Measurements from ENCODE around the gene SLC22A5. TPM values are rescaled to one million over a fixed set of nuclear protein-coding genes. Genes with fewer than 3 reads are reported as not detected.

The SLC22A5 gene
- total and polyA plus RNA-seq, 9 of the 15 experiments (the other 6 are each of a cell fraction or from before 2014, with no cell fraction given), result 3.0 to 16.6 (median 8.3) TPM

DNA sequence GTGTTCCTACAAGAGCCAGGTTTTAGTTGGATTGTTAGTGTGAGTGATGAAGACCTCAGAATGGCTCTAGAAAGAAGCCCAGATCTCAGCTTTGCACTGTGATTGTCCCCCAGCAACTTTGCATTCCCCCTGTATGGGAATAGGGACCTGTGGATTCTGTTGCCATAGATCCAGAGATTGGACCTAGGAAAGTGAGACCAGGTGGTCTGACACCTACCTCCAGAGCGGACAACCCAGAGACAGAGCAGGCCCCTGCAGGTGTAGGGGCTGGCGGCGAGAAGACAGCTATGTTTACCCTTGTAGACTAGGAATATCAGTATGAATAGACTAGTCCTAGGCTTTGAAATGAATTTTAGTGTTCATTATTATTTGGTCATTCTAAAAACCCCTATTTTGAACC lies 67.4 kb downstream of the SLC22A5 start:
- 96% methylated on average over 3 of the region's 3 CpGs for WGBS (ENCODE audit: insufficient coverage, low coverage, missing lambda C conversion rate)
- FAIRE-seq (no peak), ATAC-seq (no peak), DNase-seq (ENCODE audit: extremely low read depth in 1 of 4, low spot score in 3 of 4) (no peak)
- Histone ChIP-seq H4K20me1 (replicated peaks; ENCODE audit: control insufficient read depth, insufficient read depth, low read length) (no peaks in the 10 kb centered on the region), H3K9me1 (ENCODE audit: control insufficient read depth, insufficient read depth, low read length) (no peaks in the 10 kb centered on the region), H3K9ac (ENCODE audit: insufficient read depth in 1 of 2, low read depth in 2 of 2, low read length in 2 of 2) (peak overlapping the region in 1 of 2 experiments; percentile 28; a peak in 1 of 4 replicates), H3K4me2 (ENCODE audit: insufficient read depth, low read length) (no peak overlapping the region), H3K36me3 (ENCODE audit: control insufficient read depth, insufficient read depth, low read length) (no peaks in the 10 kb centered on the region), H3K27me3 (ENCODE audit: control insufficient read depth in 2 of 2, insufficient read depth in 2 of 2, low read length in 2 of 2) (no peaks in the 10 kb centered on the region), H3K9me3 (replicated peaks; ENCODE audit: control insufficient read depth, insufficient read depth, low read depth, low read length) (no peaks in the 10 kb centered on the region), H3K4me1 (replicated peaks in 1 of 2; ENCODE audit: control insufficient read depth in 2 of 2, insufficient read depth in 2 of 2, low read length in 2 of 2) (peaks cover 18 to 29% of the 10 kb centered on the region in 2 experiments; a peak in 4 of 5 replicates), H3K79me2 (ENCODE audit: control insufficient read depth, insufficient read depth, low read length) (no peaks in the 10 kb centered on the region), H2AFZ (ENCODE audit: low read depth, low read length) (peak overlapping the region; percentile 11; the same call in 1 of the 2 replicates), H3K27ac (ENCODE audit: extremely low read depth, low read depth, low read length) (no peak overlapping the region), H3K4me3 (no peak overlapping the region)
- CTCF ChIA-PET (ENCODE audit: low intra/inter-chr PET ratio), result no interaction called here
- intact Hi-C loops (cut with micrococcal nuclease) (loop anchor here (1.0 kb wide), 1 partner anchor 23 kb away; no protein-coding TSS in a partner anchor), in situ Hi-C loops (cut with MboI) (no loop called here)
- POLR2A ChIA-PET, result interaction anchor here (0.9 to 3.7 kb wide), 9 partner anchors 10 to 435 kb away, joined by 3 to 26 read pairs (median 4); no protein-coding TSS in a partner anchor
- TF ChIP-seq SMAD4 (CRISPR knock-in tag; conservative IDR thresholded peaks at IDR 0.05), result no peak
- TF ChIP-seq SRSF1 (IDR thresholded peaks at IDR 0.05; ENCODE audit: low read depth, low read length), result no peak
- TF ChIP-seq POLR2AphosphoS5 (IDR thresholded peaks at IDR 0.05; ENCODE audit: control insufficient read depth, insufficient read depth, low read depth, low read length), result no peak
- no peak for TF ChIP-seq TEAD1 (CRISPR knock-in tag; IDR thresholded peaks at IDR 0.05)
- TF ChIP-seq NR2C2 (CRISPR knock-in tag; IDR thresholded peaks at IDR 0.05), result no peak
- peak; percentile 7; the same call in 1 of the 2 replicates for TF ChIP-seq NR2C2 (tag; IDR thresholded peaks at IDR 0.05)
- BruUV-seq (replicated peaks), result no TSS peak
